Measurements from ENCODE around the gene DPH2. TPM values are rescaled to one million over a fixed set of nuclear protein-coding genes. Genes with fewer than 3 reads are reported as not detected.

Gene DPH2
- total RNA-seq, 1 donor from 2014 or later, result 15.0 TPM

GRCh38 chr1:43938383-43938782 lies 31.4 kb upstream of the DPH2 start:
- Histone ChIP-seq H3K4me1 (peaks cover 30% of the 10 kb centered on the region), H3K9me3 (no peaks in the 10 kb centered on the region), H3K36me3 (no peaks in the 10 kb centered on the region), H3K4me3 (no peak overlapping the region), H3K27ac (no peak overlapping the region), H3K27me3 (ENCODE audit: low read depth) (peaks cover 19% of the 10 kb centered on the region)
- DNase-seq (no peak), ATAC-seq (no peak)
- intact Hi-C loops (cut with DNase I), result no loop called here
- TF ChIP-seq, protein P1, sequence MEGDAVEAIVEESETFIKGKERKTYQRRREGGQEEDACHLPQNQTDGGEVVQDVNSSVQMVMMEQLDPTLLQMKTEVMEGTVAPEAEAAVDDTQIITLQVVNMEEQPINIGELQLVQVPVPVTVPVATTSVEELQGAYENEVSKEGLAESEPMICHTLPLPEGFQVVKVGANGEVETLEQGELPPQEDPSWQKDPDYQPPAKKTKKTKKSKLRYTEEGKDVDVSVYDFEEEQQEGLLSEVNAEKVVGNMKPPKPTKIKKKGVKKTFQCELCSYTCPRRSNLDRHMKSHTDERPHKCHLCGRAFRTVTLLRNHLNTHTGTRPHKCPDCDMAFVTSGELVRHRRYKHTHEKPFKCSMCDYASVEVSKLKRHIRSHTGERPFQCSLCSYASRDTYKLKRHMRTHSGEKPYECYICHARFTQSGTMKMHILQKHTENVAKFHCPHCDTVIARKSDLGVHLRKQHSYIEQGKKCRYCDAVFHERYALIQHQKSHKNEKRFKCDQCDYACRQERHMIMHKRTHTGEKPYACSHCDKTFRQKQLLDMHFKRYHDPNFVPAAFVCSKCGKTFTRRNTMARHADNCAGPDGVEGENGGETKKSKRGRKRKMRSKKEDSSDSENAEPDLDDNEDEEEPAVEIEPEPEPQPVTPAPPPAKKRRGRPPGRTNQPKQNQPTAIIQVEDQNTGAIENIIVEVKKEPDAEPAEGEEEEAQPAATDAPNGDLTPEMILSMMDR (IDR thresholded peaks at IDR 0.05), result no peak

DNA sequence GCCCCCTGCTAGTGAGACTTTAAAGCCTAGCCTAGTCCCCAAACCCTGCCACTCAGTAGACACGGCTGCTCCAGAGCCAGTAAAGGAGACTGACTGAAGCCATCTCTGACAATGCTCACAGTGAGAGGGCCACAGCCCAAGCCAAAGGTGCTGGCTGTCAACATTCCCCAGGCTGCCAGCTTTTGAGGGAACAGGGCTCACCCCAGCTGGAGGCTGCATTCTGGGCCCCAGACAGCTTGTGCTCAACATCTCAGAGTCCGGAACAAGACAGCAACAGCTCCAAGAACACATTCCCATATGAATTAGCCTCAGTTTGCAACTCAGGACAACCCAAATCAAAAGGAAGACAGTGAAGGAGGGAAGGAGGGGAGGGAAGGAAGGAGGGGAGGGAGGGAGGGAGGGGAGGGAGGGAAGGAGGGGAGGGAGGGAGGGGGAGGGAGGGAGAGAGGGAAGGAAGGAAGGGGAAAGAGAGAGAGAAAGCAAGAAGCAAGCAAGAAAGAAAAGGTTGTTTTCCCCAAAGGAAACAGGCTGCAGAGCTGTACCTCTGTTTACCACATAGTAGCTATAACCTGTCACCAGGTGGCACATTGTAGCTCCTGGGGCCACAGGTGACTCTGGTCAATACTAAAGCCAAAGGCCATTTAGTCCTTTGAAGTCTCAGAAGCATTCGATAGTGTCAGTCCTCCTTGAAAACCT lies 30.8 kb upstream of the DPH2 start:
- no peak overlapping the region for H3K4me3 ChIP-seq
- intact Hi-C loops (cut with DNase I), result no loop called here
- TF ChIP-seq, protein P1 (IDR thresholded peaks at IDR 0.05), result no peak
- DNase-seq (no peak), ATAC-seq (no peak)
- peaks cover 12% of the 10 kb centered on the region for H3K27me3 ChIP-seq (ENCODE audit: low read depth)
- no peaks in the 10 kb centered on the region for H3K9me3 ChIP-seq
- H3K27ac ChIP-seq, result no peak overlapping the region
- no peaks in the 10 kb centered on the region for H3K36me3 ChIP-seq
- H3K4me1 ChIP-seq, result peaks cover 23% of the 10 kb centered on the region

- H3K4me3 ChIP-seq, result no peak overlapping the region
- TF ChIP-seq, protein P1 (IDR thresholded peaks at IDR 0.05), result no peak
- no peaks in the 10 kb centered on the region for H3K9me3 ChIP-seq
- no peak overlapping the region for H3K27ac ChIP-seq
- H3K36me3 ChIP-seq, result no peaks in the 10 kb centered on the region
- no peaks in the 10 kb centered on the region for H3K27me3 ChIP-seq (ENCODE audit: low read depth)
- no peak for DNase-seq
- ATAC-seq, result no peak
- H3K4me1 ChIP-seq, result peaks cover 20% of the 10 kb centered on the region
- intact Hi-C loops (cut with DNase I), result no loop called here
These were observed 27.4 kb upstream of the DPH2 start for GRCh38 chr1:43942411-43942810.

GRCh38 chr1:43944860-43945259 lies 24.9 kb upstream of the DPH2 start:
- ATAC-seq (no peak), DNase-seq (no peak)
- peaks cover 4% of the 10 kb centered on the region for H3K36me3 ChIP-seq
- H3K4me1 ChIP-seq, result peaks cover 37% of the 10 kb centered on the region
- TF ChIP-seq, protein P1 (IDR thresholded peaks at IDR 0.05), result no peak
- intact Hi-C loops (cut with DNase I), result no loop called here
- no peak overlapping the region for H3K4me3 ChIP-seq
- no peak overlapping the region for H3K27ac ChIP-seq
- no peaks in the 10 kb centered on the region for H3K9me3 ChIP-seq
- no peaks in the 10 kb centered on the region for H3K27me3 ChIP-seq (ENCODE audit: low read depth)

DNA sequence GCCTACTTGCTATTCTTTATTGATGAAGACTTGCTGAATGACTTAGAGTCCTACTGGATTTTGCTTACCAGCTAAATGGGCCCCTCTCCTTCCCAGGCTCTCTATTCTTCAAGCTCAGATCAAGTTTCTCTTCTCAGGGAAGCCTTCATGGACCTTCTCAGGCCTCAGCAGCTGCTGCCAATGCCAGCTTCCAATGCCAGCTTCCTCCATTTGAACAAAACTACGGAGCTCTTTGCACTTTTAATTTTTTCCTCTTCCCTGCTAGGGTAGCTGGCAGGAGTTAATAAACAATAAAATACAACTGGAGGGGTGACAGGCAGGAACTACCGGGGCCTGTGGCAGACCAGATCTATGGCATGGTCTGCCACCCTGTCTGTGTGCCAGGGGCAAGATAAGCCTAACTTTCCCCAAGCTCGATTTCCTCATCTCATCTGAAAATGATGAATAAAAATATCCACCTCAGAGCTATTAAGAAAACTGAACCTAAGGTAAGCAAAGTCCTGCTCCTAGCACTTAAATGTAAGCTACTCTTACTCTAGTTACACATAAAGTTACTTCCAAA lies 24.1 kb upstream of the DPH2 start:
- peak overlapping the region; percentile 100 for H3K27ac ChIP-seq
- ATAC-seq, result no peak
- intact Hi-C loops (cut with DNase I), result no loop called here

More for the DNA sequence above, 24.1 kb upstream of the DPH2 start:
- TF ChIP-seq, protein P1 (IDR thresholded peaks at IDR 0.05), result no peak
- peaks cover 12% of the 10 kb centered on the region for H3K36me3 ChIP-seq
- peak overlapping the region; percentile 74 for H3K4me3 ChIP-seq
- peaks cover 37% of the 10 kb centered on the region for H3K4me1 ChIP-seq
- H3K9me3 ChIP-seq, result no peaks in the 10 kb centered on the region
- H3K27me3 ChIP-seq (ENCODE audit: low read depth), result no peaks in the 10 kb centered on the region
- DNase-seq, result no peak
